K562 (cell line): Measurements from ENCODE around the gene SPATS2L. TPM values are rescaled to one million over a fixed set of nuclear protein-coding genes. Genes with fewer than 3 reads are reported as not detected.

Experiments used
- ATAC-seq: fragments of 200-7000 bp; cut with Tn5 transposase; 3 replicates; pipeline ENCODE4 v1.9.1; 2020; ENCODE audit warnings: moderate library complexity
- BruUV-seq: library from RNA; stranded (reverse); fragments of 400-500 nt; replicated peaks from 2 replicates; lab custom pipeline; 2021; lab: Mats Ljungman, UMichigan
- CTCF ChIA-PET: fragments of 300-600 bp; formaldehyde crosslinking; extraction: SDS; loops from one replicate; lab custom pipeline; 2021; ENCODE audit warnings: low intra/inter-chr PET ratio; lab: Yijun Ruan, JAX
- POLR2A ChIA-PET: fragments of 300-600, 350-650 bp; sonication (Branson Sonifier 250); formaldehyde crosslinking; extraction: SDS; loops from one replicate; lab custom pipeline; 2021; ENCODE audit warnings: antibody characterized with exemption, inconsistent platforms; lab: Yijun Ruan, JAX
- DNase-seq, 4 experiments: peaks; one replicate each; pipeline versions ENCODE4 v3.0.0 to v3.0.0-alpha.2; 2011 to 2018; ENCODE audit warnings: low spot score in 3 of 4, mixed read lengths in 3 of 4; ENCODE audit errors: extremely low read depth in 1 of 4
- FAIRE-seq: peaks from 2 replicates; lab custom pipeline; 2011; peaks lifted over from hg19 to GRCh38; lab: Jason Lieb, UNC
- H2AFZ ChIP-seq: 2 replicates; pipeline ENCODE4 v1.6.0; 2011; ENCODE audit warnings: low read depth, low read length, control low read depth, inconsistent platforms
- H3K27ac ChIP-seq: fragments of 200-600 bp; 3 replicates; pipeline ENCODE4 v1.8.0; 2011; ENCODE audit warnings: low read depth, mild to moderate bottlenecking, control low read depth, inconsistent platforms, low read length, moderate library complexity, mixed read lengths; ENCODE audit errors: extremely low read depth
- H3K27me3 ChIP-seq, 2 experiments: fragments of 300-600 bp in 1 of 2; 2 replicates in 1 of 2; 3 replicates in 1 of 2; pipeline versions ENCODE4 v1.6.0 to v1.8.0; 2011; ENCODE audit warnings: inconsistent platforms in 2 of 2, low read length in 2 of 2, mild to moderate bottlenecking in 1 of 2, mixed read lengths in 1 of 2, moderate library complexity in 1 of 2; ENCODE audit not compliant: control insufficient read depth in 2 of 2, insufficient read depth in 2 of 2
- H3K36me3 ChIP-seq: fragments of 300-600 bp; 3 replicates; pipeline ENCODE4 v1.8.0; 2011; ENCODE audit warnings: mild to moderate bottlenecking, low read length, inconsistent platforms; ENCODE audit not compliant: control insufficient read depth, insufficient read depth
- H3K4me1 ChIP-seq, 2 experiments: fragments of 200-600 bp in 1 of 2; replicated peaks in 1 of 2; 2 replicates in 1 of 2; 3 replicates in 1 of 2; pipeline versions ENCODE4 v1.5.1 to v1.8.0; 2011; ENCODE audit warnings: inconsistent platforms in 2 of 2, low read length in 2 of 2, mild to moderate bottlenecking in 1 of 2, mixed read lengths in 1 of 2, moderate library complexity in 1 of 2; ENCODE audit not compliant: control insufficient read depth in 2 of 2, insufficient read depth in 2 of 2
- H3K4me2 ChIP-seq: 2 replicates; pipeline ENCODE4 v1.6.1; 2011; ENCODE audit warnings: low read length, control low read depth, inconsistent platforms, mixed read lengths; ENCODE audit not compliant: insufficient read depth
- H3K4me3 ChIP-seq: fragments of 200-600 bp; sonication (generic), shearing (Covaris generic); 2 replicates; pipeline ENCODE4 v1.5.1; 2016; ENCODE audit warnings: control low read depth, inconsistent platforms
- H3K79me2 ChIP-seq: fragments of 200-600 bp; 3 replicates; pipeline ENCODE4 v1.8.0; 2011; ENCODE audit warnings: low read length, inconsistent platforms; ENCODE audit not compliant: control insufficient read depth, insufficient read depth
- H3K9ac ChIP-seq, 2 experiments: 2 replicates each; pipeline versions ENCODE4 v1.6.0 to v1.6.1; 2011; ENCODE audit warnings: low read depth in 2 of 2, low read length in 2 of 2, control low read depth in 1 of 2, inconsistent platforms in 1 of 2, mild to moderate bottlenecking in 1 of 2, mixed read lengths in 1 of 2; ENCODE audit not compliant: insufficient read depth in 1 of 2
- H3K9me1 ChIP-seq: one replicate; pipeline ENCODE4 v1.6.0; 2011; ENCODE audit warnings: inconsistent platforms, mild to moderate bottlenecking, low read length, moderate library complexity; ENCODE audit not compliant: control insufficient read depth, insufficient read depth
- H3K9me3 ChIP-seq: replicated peaks from 2 replicates; pipeline ENCODE4 v1.5.1; 2011; ENCODE audit warnings: low read depth, low read length, inconsistent platforms; ENCODE audit not compliant: control insufficient read depth, insufficient read depth
- H4K20me1 ChIP-seq: replicated peaks from 2 replicates; pipeline ENCODE4 v1.6.1; 2011; ENCODE audit warnings: low read length, inconsistent platforms, mixed read lengths; ENCODE audit not compliant: control insufficient read depth, insufficient read depth
- CREB1 ChIP-seq, 2 experiments: sonication (generic) in 1 of 2; formaldehyde crosslinking in 1 of 2; IDR thresholded peaks; 2 replicates each; pipeline versions ENCODE4 v1.6.1 to v1.8.0; 2012 to 2022; ENCODE audit warnings: inconsistent platforms in 1 of 2, mild to moderate bottlenecking in 1 of 2, missing genetic modification reagents in 1 of 2, moderate library complexity in 1 of 2
- DDX20 ChIP-seq: fragments of 450-650 bp; IDR thresholded peaks from 2 replicates; pipeline ENCODE4 v1.6.1; 2016; ENCODE audit warnings: missing genetic modification characterization, low read depth, mild to moderate bottlenecking, missing compliant biosample characterization, moderate library complexity
- FUS ChIP-seq: fragments of 200-400 bp; formaldehyde crosslinking; optimal IDR thresholded peaks from 2 replicates; pipeline ENCODE3; 2017; ENCODE audit warnings: low read depth, low read length
- MCM7 ChIP-seq, 2 experiments: fragments of 450-650 bp; IDR thresholded peaks; 2 replicates each; pipeline ENCODE4 v1.6.1; 2016 to 2018
- NR2C1 ChIP-seq, 2 experiments: fragments of 450-650 bp; IDR thresholded peaks; 2 replicates each; pipeline ENCODE4 v1.6.1; 2017; ENCODE audit warnings: mild to moderate bottlenecking in 2 of 2, antibody characterized with exemption in 1 of 2, inconsistent platforms in 1 of 2, missing compliant biosample characterization in 1 of 2, missing genetic modification characterization in 1 of 2
- RAD51 ChIP-seq: fragments of 450-650 bp; IDR thresholded peaks from 2 replicates; pipeline ENCODE4 v1.7.1; 2016; ENCODE audit warnings: low read depth, mild to moderate bottlenecking, borderline replicate concordance
- SMAD4 ChIP-seq: fragments of 250-450 bp; sonication (Bioruptor Pico); conservative IDR thresholded peaks from 2 replicates; pipeline ENCODE4 v1.8.0; 2021; ENCODE audit warnings: inconsistent platforms, mild to moderate bottlenecking, moderate library complexity
- SREBF1 ChIP-seq: fragments of 150-350 bp; IDR thresholded peaks from 2 replicates; pipeline ENCODE4 v1.6.1; 2014; ENCODE audit warnings: antibody characterized with exemption, low read depth, low read length, borderline replicate concordance
- ZNF551 ChIP-seq: fragments of 250-450 bp; sonication (Bioruptor Pico); IDR thresholded peaks from 2 replicates; pipeline ENCODE4 v1.5.0; 2021; ENCODE audit warnings: mild to moderate bottlenecking, moderate library complexity
- WGBS: fragments of 100-300 bp; shearing (Covaris generic); methylation state at CpG from one replicate; pipeline ENCODE4 v1.1.6; 2016; ENCODE audit warnings: low coverage, mixed read lengths; ENCODE audit not compliant: insufficient coverage; ENCODE audit errors: missing lambda C conversion rate; 5-methylcytosine and 5-hydroxymethylcytosine counted together
- in situ Hi-C: fragments of 300-500 bp; cut with MboI; formaldehyde crosslinking; loops from 4 replicates; pipeline ENCODE4 v1.15.0; 2018; ENCODE audit warnings: inconsistent platforms, mixed read lengths
- intact Hi-C: fragments of 100-400 bp; cut with micrococcal nuclease; formaldehyde crosslinking; loops from 2 replicates; pipeline ENCODE4 v1.14.2; 2022
- polyA plus RNA-seq, 8 experiments: library from polyadenylated mRNA; depleted of rRNA in 4 of 8; stranded (reverse) in 5 of 8; unstranded in 3 of 8; fragments of >200 nt; fragmentation: Nextera tagmentation in 2 of 8; fragmentation: Illumina TruSeq in 1 of 8; extraction: Ambion mirVana in 2 of 8; extraction: Trizol in 1 of 8; gene quantifications; 2 replicates each; pipeline versions ENCODE4 v1.2.1 to v1.2.3, GENCODE V29; 2011 to 2014; ENCODE audit warnings: inconsistent platforms in 1 of 8, missing spikeins in 1 of 8
- total RNA-seq, 7 experiments: library from RNA; depleted of rRNA in 6 of 7; stranded (reverse); fragments of >200 nt in 6 of 7; fragmentation: Illumina TruSeq in 2 of 7; extraction: Trizol in 2 of 7; gene quantifications; 2 replicates each; pipeline versions ENCODE4 v1.2.1 to v1.2.3, GENCODE V29; 2011 to 2021; ENCODE audit warnings: low replicate concordance in 1 of 7
- TF ChIP-seq, protein P1 (sequence below): sonication (generic); formaldehyde crosslinking; IDR thresholded peaks from 2 replicates; pipeline ENCODE4 v1.8.0; 2022; ENCODE audit warnings: mild to moderate bottlenecking, missing genetic modification reagents
- TF ChIP-seq, protein P2 (sequence below): fragments of 200-800 bp; sonication (Bioruptor generic); IDR thresholded peaks from 2 replicates; pipeline ENCODE4 v1.6.1; 2017; ENCODE audit warnings: missing genetic modification characterization, missing compliant biosample characterization

SPATS2L gene
- total and polyA plus RNA-seq, 9 of the 15 experiments (the other 6 are each of a cell fraction or from before 2014, with no cell fraction given), result 11.3 to 41.5 (median 24.9) TPM

DNA sequence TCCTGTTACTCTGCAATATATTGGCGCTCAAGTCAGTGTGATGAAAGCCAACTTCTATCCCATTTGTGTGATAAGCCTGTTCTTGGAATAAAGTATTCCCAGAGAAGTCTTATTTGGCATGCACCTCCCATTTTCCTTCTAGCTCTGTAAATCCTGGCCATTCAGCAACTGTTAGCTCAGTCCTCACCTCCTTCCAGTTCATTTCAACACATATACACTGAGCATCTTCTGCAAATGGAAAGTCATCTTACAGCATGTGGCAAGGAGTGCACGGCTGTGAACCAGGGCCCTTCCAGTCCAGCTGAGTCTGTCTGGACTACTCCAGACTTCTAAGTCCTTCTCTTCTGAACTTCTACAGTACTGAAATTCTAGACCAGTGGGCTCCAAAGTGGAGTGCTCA is 53.1 kb downstream of the SPATS2L start (continued):
- TF ChIP-seq SREBF1 (no peak), DDX20 (tag) (no peak)

DNA sequence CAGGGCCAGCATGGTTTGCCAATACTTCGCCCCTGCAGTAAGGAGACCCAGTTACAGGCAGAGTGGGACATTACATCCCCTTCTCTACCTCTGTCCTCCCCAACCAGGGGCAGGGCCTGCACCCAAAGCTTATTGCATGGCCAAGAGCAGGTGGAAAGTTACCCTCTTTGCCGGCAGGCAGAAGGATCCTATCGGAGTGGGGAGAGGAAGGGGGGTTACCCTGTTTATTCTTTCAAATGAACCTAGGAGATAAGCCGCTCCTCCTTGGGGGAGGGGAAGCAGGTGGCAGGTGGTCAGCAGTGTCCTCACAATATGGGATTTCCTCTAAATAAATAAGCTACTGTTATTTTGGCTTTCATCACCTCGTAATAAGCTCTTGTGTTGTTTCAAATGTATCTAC is 53.9 kb downstream of the SPATS2L start:
- Histone ChIP-seq H3K9me3 (no peaks in the 10 kb centered on the region), H3K79me2 (no peaks in the 10 kb centered on the region), H3K4me1 (no peaks in the 10 kb centered on the region; a peak in 2 of 5 replicates), H3K4me3 (no peak overlapping the region), H3K36me3 (no peaks in the 10 kb centered on the region), H3K27ac (no peak overlapping the region), H3K9ac (no peak overlapping the region), H3K27me3 (no peaks in the 10 kb centered on the region), H3K4me2 (no peak overlapping the region), H4K20me1 (no peaks in the 10 kb centered on the region), H2AFZ (no peak overlapping the region), H3K9me1 (no peaks in the 10 kb centered on the region)
- WGBS, result 66% methylated on average over 4 of the region's 5 CpGs
- no peak for DNase-seq
- intact Hi-C loops, result no loop called here
- no peak for FAIRE-seq
- no peak for ATAC-seq
- no TSS peak for BruUV-seq
- ChIA-PET POLR2A (interaction anchor here (0.6 to 1.4 kb wide), 4 partner anchors 9 to 916 kb away, joined by 3 to 4 read pairs (median 4); no protein-coding TSS in a partner anchor), CTCF (no interaction called here)
- in situ Hi-C loops, result no loop called here
- TF ChIP-seq MCM7 (IDR thresholded peaks at IDR 0.05), result no peak
- TF ChIP-seq, protein P1, sequence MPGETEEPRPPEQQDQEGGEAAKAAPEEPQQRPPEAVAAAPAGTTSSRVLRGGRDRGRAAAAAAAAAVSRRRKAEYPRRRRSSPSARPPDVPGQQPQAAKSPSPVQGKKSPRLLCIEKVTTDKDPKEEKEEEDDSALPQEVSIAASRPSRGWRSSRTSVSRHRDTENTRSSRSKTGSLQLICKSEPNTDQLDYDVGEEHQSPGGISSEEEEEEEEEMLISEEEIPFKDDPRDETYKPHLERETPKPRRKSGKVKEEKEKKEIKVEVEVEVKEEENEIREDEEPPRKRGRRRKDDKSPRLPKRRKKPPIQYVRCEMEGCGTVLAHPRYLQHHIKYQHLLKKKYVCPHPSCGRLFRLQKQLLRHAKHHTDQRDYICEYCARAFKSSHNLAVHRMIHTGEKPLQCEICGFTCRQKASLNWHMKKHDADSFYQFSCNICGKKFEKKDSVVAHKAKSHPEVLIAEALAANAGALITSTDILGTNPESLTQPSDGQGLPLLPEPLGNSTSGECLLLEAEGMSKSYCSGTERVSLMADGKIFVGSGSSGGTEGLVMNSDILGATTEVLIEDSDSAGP (CRISPR knock-in tag), result no peak
- no peak for TF ChIP-seq ZNF551 (CRISPR knock-in tag)
- no peak for TF ChIP-seq RAD51
- TF ChIP-seq FUS, result no peak
- TF ChIP-seq, protein P2, sequence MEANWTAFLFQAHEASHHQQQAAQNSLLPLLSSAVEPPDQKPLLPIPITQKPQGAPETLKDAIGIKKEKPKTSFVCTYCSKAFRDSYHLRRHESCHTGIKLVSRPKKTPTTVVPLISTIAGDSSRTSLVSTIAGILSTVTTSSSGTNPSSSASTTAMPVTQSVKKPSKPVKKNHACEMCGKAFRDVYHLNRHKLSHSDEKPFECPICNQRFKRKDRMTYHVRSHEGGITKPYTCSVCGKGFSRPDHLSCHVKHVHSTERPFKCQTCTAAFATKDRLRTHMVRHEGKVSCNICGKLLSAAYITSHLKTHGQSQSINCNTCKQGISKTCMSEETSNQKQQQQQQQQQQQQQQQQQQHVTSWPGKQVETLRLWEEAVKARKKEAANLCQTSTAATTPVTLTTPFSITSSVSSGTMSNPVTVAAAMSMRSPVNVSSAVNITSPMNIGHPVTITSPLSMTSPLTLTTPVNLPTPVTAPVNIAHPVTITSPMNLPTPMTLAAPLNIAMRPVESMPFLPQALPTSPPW, result peak; percentile 28; the same call in 1 of the 2 replicates
- TF ChIP-seq NR2C1 (IDR thresholded peaks at IDR 0.05), result no peak
- no peak for TF ChIP-seq NR2C1 (tag; IDR thresholded peaks at IDR 0.05)
- no peak for TF ChIP-seq CREB1 (IDR thresholded peaks at IDR 0.05)
- TF ChIP-seq CREB1 (CRISPR knock-in tag; IDR thresholded peaks at IDR 0.05), result no peak
- TF ChIP-seq SMAD4 (CRISPR knock-in tag), result no peak
